ENCODE results near the gene RNF10. TPM values are rescaled to one million over a fixed set of nuclear protein-coding genes. Genes with fewer than 3 reads are reported as not detected.

Gene RNF10
- total and polyA plus RNA-seq, 2 of the 4 experiments (the other 2 are of a cell fraction) = 44.4 to 95.0 TPM

DNA sequence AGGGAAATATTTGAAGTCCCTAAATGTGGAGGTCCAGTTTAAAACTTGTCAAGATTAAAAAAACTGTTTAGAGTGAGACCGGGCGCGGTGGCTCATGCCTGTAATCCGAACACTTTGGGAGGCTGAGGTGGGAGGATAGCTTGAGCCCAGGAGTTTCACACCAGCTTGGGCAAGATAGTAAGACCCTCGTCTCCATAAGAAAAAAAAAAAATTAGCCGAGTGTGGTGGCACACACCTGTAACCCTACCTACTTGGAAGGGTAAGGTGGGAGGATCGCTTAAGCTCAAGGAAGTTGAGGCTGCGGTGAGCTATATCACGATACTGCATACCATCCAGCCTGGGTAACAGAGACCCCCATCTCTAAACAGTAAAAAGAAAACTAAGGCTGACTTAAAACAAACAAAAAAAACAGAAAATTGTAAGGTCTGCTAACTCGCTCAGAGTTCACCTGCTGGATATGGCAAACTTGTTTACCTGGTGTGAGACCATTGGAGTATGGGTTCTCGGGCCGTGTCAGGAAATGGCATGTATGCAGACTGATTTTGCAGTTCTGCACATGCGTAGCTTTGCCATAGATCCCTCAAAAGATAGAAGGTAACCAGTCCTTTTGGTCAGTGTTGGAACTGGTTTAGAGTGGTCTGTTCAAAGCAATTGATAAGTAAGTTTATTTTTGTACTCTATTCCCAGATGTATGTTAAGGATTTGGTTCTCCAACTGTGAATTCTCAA lies 2.1 kb downstream of the RNF10 start:
- no peak overlapping the region for H2AFZ ChIP-seq (replicated peaks; ENCODE audit: low read length, poor library complexity)
- H3K27ac ChIP-seq (ENCODE audit: insufficient read depth, low read length) = no peak overlapping the region
- H3K4me2 ChIP-seq (ENCODE audit: low read depth, low read length) = peak overlapping the region; percentile 98
- H4K20me1 ChIP-seq (ENCODE audit: insufficient read depth, low read length) = peaks cover 66% of the 10 kb centered on the region
- no peak overlapping the region for H2BK5ac ChIP-seq (ENCODE audit: low read depth, low read length, poor library complexity, severe bottlenecking)
- H2BK120ac ChIP-seq (ENCODE audit: low read depth, low read length) = no peak overlapping the region
- peak overlapping the region; percentile 88 for H3K23ac ChIP-seq (ENCODE audit: low read depth, low read length)
- no peak overlapping the region for H4K91ac ChIP-seq (ENCODE audit: insufficient read depth, low read depth, low read length)
- ATAC-seq (ENCODE audit: low read depth) (no peak), DNase-seq (no peak)
- no peak overlapping the region for H3K18ac ChIP-seq (ENCODE audit: low read depth, low read length)
- H3K9me3 ChIP-seq (ENCODE audit: control insufficient read depth, insufficient read depth, low read length) = no peaks in the 10 kb centered on the region
- no peak overlapping the region for H4K5ac ChIP-seq (ENCODE audit: low read depth, low read length)
- WGBS, 2 experiments (ENCODE audit: extremely low coverage in 2 of 2, insufficient read length in 1 of 2) = 90% methylated on average over 2 of the region's 13 CpGs; no CpG with 5 or more reads in 1 of the 2 experiments
- H3K4me1 ChIP-seq (ENCODE audit: control insufficient read depth, insufficient read depth, low read length) = peaks cover 9% of the 10 kb centered on the region; the same call in 1 of the 2 replicates
- 0 out of 2 replicates have a peak overlapping the region, but pooled peaks have one; percentile 10 for H3K9ac ChIP-seq (ENCODE audit: low read depth, low read length)
- peaks cover 3% of the 10 kb centered on the region; the same call in 1 of the 2 replicates for H3K36me3 ChIP-seq (ENCODE audit: control insufficient read depth, insufficient read depth, low read length)
- no peak overlapping the region for H3K56ac ChIP-seq (ENCODE audit: extremely low read depth, insufficient read depth, low read length)
- H2AK9ac ChIP-seq (replicated peaks; ENCODE audit: low read depth, low read length, poor library complexity) = no peak overlapping the region
- peaks cover 25% of the 10 kb centered on the region for H3K9me1 ChIP-seq (ENCODE audit: insufficient read depth, low read length)
- no peaks in the 10 kb centered on the region for H3K27me3 ChIP-seq (ENCODE audit: control insufficient read depth, insufficient read depth, low read length)
- dilution Hi-C loops (cut with HindIII; ENCODE audit: low sequenced_read_pairs, unreplicated experiment) (no loop called here), intact Hi-C loops (cut with micrococcal nuclease) (no loop called here), in situ Hi-C loops (cut with MboI; ENCODE audit: low sequenced_read_pairs) (no loop called here)
- POLR2A ChIA-PET (ENCODE audit: unreplicated experiment) = interaction anchor here (0.6 kb wide), 1 partner anchor 23 kb away, joined by 7 read pairs; no protein-coding TSS in a partner anchor
- no peak overlapping the region for H2AK5ac ChIP-seq (ENCODE audit: low read depth, low read length)
- H2BK15ac ChIP-seq (ENCODE audit: low read depth, low read length) = no peak overlapping the region
- no peak overlapping the region for H3K4ac ChIP-seq (ENCODE audit: low read depth, low read length)
- CTCF ChIA-PET = interaction anchor here (0.6 kb wide), 1 partner anchor 35 kb away, joined by 4 read pairs; no protein-coding TSS in a partner anchor
- BruUV-seq (replicated peaks) = no TSS peak
- no peak overlapping the region for H2BK20ac ChIP-seq (ENCODE audit: low read depth, low read length)
- TF ChIP-seq CTCF (conservative IDR thresholded peaks at IDR 0.05; ENCODE audit: low read depth, low read length) = no peak
- TF ChIP-seq MAFK (IDR thresholded peaks at IDR 0.05; ENCODE audit: low read depth, low read length) = no peak
- TF ChIP-seq MAZ (IDR thresholded peaks at IDR 0.05; ENCODE audit: borderline replicate concordance, low read depth, low read length) = no peak
- TF ChIP-seq BHLHE40 (IDR thresholded peaks at IDR 0.05; ENCODE audit: low read depth, low read length) = no peak
- no peak for TF ChIP-seq RCOR1 (IDR thresholded peaks at IDR 0.05; ENCODE audit: insufficient replicate concordance, low read length)
- no peak for TF ChIP-seq SMC3 (IDR thresholded peaks at IDR 0.05; ENCODE audit: low read depth, low read length)
- no peak for TF ChIP-seq CHD1 (IDR thresholded peaks at IDR 0.05; ENCODE audit: low read depth, low read length)
- no peak for TF ChIP-seq RFX5 (IDR thresholded peaks at IDR 0.05; ENCODE audit: low read depth, low read length)
- TF ChIP-seq NFE2L2 (IDR thresholded peaks at IDR 0.05; ENCODE audit: low read depth, low read length) = no peak
- TF ChIP-seq POLR2A (IDR thresholded peaks at IDR 0.05; ENCODE audit: low read depth, low read length) = no peak
- H3K14ac ChIP-seq (replicated peaks; ENCODE audit: low read depth, low read length) = no peak overlapping the region
- H4K8ac ChIP-seq (ENCODE audit: low read depth in 2 of 2, low read length in 2 of 2) = no peak overlapping the region
- peak overlapping the region; percentile 58 for H3K4me3 ChIP-seq (ENCODE audit: insufficient read depth, low read depth, low read length)
- H3K79me1 ChIP-seq (ENCODE audit: low read depth in 1 of 2, low read length in 2 of 2) = peaks cover 9 to 62% of the 10 kb centered on the region in 2 experiments; a peak in 3 of 4 replicates

Data from IMR-90 (cell line).